GM21447 (cell line): ENCODE measurements around the gene SRBD1.

Experiments
- ATAC-seq: cut with Tn5 transposase; IDR thresholded peaks from one replicate; pipeline ENCODE4 v1.9.1; 2021; ENCODE audit not compliant: unreplicated experiment

The SRBD1 gene

GRCh38 chr2:45388541-45389100 lies 222.4 kb downstream of the SRBD1 start:
- ATAC-seq, result no peak

- no peak for ATAC-seq
Measured at GRCh38 chr2:45382744-45383143, 228.3 kb downstream of the SRBD1 start.

GRCh38 chr2:45380131-45380836 lies 230.8 kb downstream of the SRBD1 start:
- no peak for ATAC-seq

GRCh38 chr2:45379399-45380087 lies 231.5 kb downstream of the SRBD1 start:
- no peak for ATAC-seq

GRCh38 chr2:45373534-45373933 lies 237.5 kb downstream of the SRBD1 start:
- ATAC-seq, result no peak

GRCh38 chr2:45370369-45370768 lies 240.7 kb downstream of the SRBD1 start:
- no peak for ATAC-seq

- ATAC-seq, result no peak
Measured at GRCh38 chr2:45368792-45369191, 242.3 kb downstream of the SRBD1 start.

- no peak for ATAC-seq
Measured at GRCh38 chr2:45361666-45362065, 249.4 kb downstream of the SRBD1 start.

GRCh38 chr2:45354776-45355175 lies 256.3 kb downstream of the SRBD1 start:
- ATAC-seq, result no peak

GRCh38 chr2:45353879-45354278 lies 257.2 kb downstream of the SRBD1 start:
- no peak for ATAC-seq

- ATAC-seq, result no peak
Measured at GRCh38 chr2:45352506-45352905, 258.6 kb downstream of the SRBD1 start.

- ATAC-seq, result no peak
Measured at GRCh38 chr2:45345331-45346234, 265.5 kb downstream of the SRBD1 start.

- ATAC-seq, result no peak
Measured at GRCh38 chr2:45344502-45344901, 266.6 kb downstream of the SRBD1 start.

- no peak for ATAC-seq
Measured at GRCh38 chr2:45344071-45344470, 267.0 kb downstream of the SRBD1 start.

GRCh38 chr2:45343251-45344017 lies 267.6 kb downstream of the SRBD1 start:
- ATAC-seq, result no peak

- ATAC-seq, result no peak
Measured at GRCh38 chr2:45340318-45340717, 270.7 kb downstream of the SRBD1 start.

GRCh38 chr2:45339253-45339652 lies 271.8 kb downstream of the SRBD1 start:
- no peak for ATAC-seq
